ENCODE results near the gene MUC20.

GRCh38 chr3:195717416-195717815 is 3.4 kb upstream of the MUC20 start:
- TF ChIP-seq CTCF (IDR thresholded peaks at IDR 0.05; ENCODE audit: borderline replicate concordance, extremely low read depth, low read length, poor library complexity, severe bottlenecking) (no peak), EZH2 (IDR thresholded peaks at IDR 0.05; ENCODE audit: borderline replicate concordance, low read depth, low read length, severe bottlenecking) (no peak)
